Loucy (cell line): ENCODE data around the gene RAB8A.

Experiments
- CTCF ChIP-seq: fragments of 200-600 bp; sonication (generic); conservative IDR thresholded peaks from 2 replicates; pipeline ENCODE4 v1.5.1; 2014; ENCODE audit warnings: mild to moderate bottlenecking, antibody characterized with exemption, low read length
- EZH2phosphoT487 ChIP-seq: fragments of 200-600 bp; IDR thresholded peaks from 2 replicates; pipeline ENCODE4 v1.6.1; 2018; ENCODE audit warnings: antibody characterized with exemption, mild to moderate bottlenecking, moderate library complexity, borderline replicate concordance

- TF ChIP-seq CTCF (no peak), EZH2phosphoT487 (no peak)
These were observed 31.9 kb downstream of the RAB8A start, which contains the start of gene HSH2D for GRCh38 chr19:16143399-16144215.
